A549 (cell line): ENCODE data around the gene STX16. TPM values are rescaled to one million over a fixed set of nuclear protein-coding genes. Genes with fewer than 3 reads are reported as not detected.

ENCODE experiments used
- ATAC-seq, 2 experiments: fragments of 200-7000 bp in 1 of 2; fragments of >200 bp in 1 of 2; cut with Nextera tagmentation in 1 of 2; cut with Tn5 transposase in 1 of 2; 3 replicates each; pipeline versions ENCODE4 v1.8.0 to v1.9.1; 2018 to 2020; ENCODE audit warnings: mild to moderate bottlenecking in 1 of 2, moderate library complexity in 1 of 2
- CTCF ChIA-PET: fragments of 300-600 bp; sonication (Branson Sonifier 250); formaldehyde crosslinking; extraction: SDS; loops from one replicate; lab custom pipeline; 2021; ENCODE audit warnings: antibody characterized with exemption, inconsistent platforms; lab: Yijun Ruan, JAX
- POLR2A ChIA-PET: fragments of 350-600 bp; formaldehyde crosslinking; extraction: SDS; loops from one replicate; lab custom pipeline; 2021; ENCODE audit warnings: antibody characterized with exemption, inconsistent platforms; lab: Yijun Ruan, JAX
- DNase-seq, 2 experiments: peaks; one replicate each; pipeline versions ENCODE4 v3.0.0 to v3.0.0-alpha.2; 2011 to 2016; ENCODE audit warnings: low read depth in 1 of 2, low spot score in 1 of 2
- FAIRE-seq: peaks from 2 replicates; lab custom pipeline; 2011; peaks lifted over from hg19 to GRCh38; lab: Jason Lieb, UNC
- H3K27ac ChIP-seq, 2 experiments: fragments of >200 bp; sonication (Bioruptor Twin); formaldehyde crosslinking; 3 replicates each; pipeline ENCODE4 v1.5.1; 2016 to 2017
- H3K4me1 ChIP-seq: fragments of >200 bp; sonication (Bioruptor Twin); formaldehyde crosslinking; 3 replicates; pipeline ENCODE4 v1.6.1; 2016
- H3K4me2 ChIP-seq: fragments of >200 bp; sonication (Bioruptor Twin); formaldehyde crosslinking; 3 replicates; pipeline ENCODE4 v1.6.1; 2016
- H3K4me3 ChIP-seq: fragments of >200 bp; sonication (Bioruptor Twin); formaldehyde crosslinking; 3 replicates; pipeline ENCODE4 v1.5.1; 2016
- H3K9me3 ChIP-seq: fragments of >200 bp; sonication (Bioruptor Twin); formaldehyde crosslinking; 3 replicates; pipeline ENCODE4 v1.6.1; 2016
- BHLHE40 ChIP-seq: IDR thresholded peaks from 2 replicates; pipeline ENCODE4 v1.6.1; 2012; ENCODE audit warnings: low read depth, low read length, inconsistent platforms
- CBX2 ChIP-seq: fragments of 200-600 bp; sonication (generic); IDR thresholded peaks from 2 replicates; pipeline ENCODE4 v1.6.1; 2016; ENCODE audit warnings: low read depth, mild to moderate bottlenecking, borderline replicate concordance
- CEBPB ChIP-seq, 2 experiments: fragments of >200 bp in 1 of 2; sonication (Bioruptor Twin) in 1 of 2; formaldehyde crosslinking in 1 of 2; IDR thresholded peaks; 2 replicates each; pipeline ENCODE4 v1.6.1; 2012 to 2016
- CHD4 ChIP-seq: fragments of 200-600 bp; sonication (generic); IDR thresholded peaks from 2 replicates; pipeline ENCODE4 v1.6.1; 2016; ENCODE audit warnings: antibody characterized with exemption, mild to moderate bottlenecking, borderline replicate concordance
- CTCF ChIP-seq: fragments of >200 bp; sonication (Bioruptor Twin); formaldehyde crosslinking; IDR thresholded peaks from 3 replicates; pipeline ENCODE4 v1.5.1; 2016
- EHMT2 ChIP-seq: fragments of 200-600 bp; sonication (generic); IDR thresholded peaks from 2 replicates; pipeline ENCODE4 v1.6.1; 2016; ENCODE audit warnings: antibody characterized with exemption, low read depth, mild to moderate bottlenecking, moderate library complexity
- EP300 ChIP-seq, 2 experiments: fragments of >200 bp; sonication (Bioruptor Twin); formaldehyde crosslinking; IDR thresholded peaks; 2 replicates in 1 of 2; 3 replicates in 1 of 2; pipeline ENCODE4 v1.6.1; 2016 to 2017
- FOSB ChIP-seq: fragments of 250-450 bp; sonication (Bioruptor Pico); IDR thresholded peaks from 2 replicates; pipeline ENCODE4 v1.5.0; 2020; ENCODE audit warnings: mild to moderate bottlenecking, moderate library complexity
- FOSL2 ChIP-seq, 2 experiments: fragments of 450-650 bp in 1 of 2; fragments of >200 bp in 1 of 2; sonication (Bioruptor Twin) in 1 of 2; formaldehyde crosslinking; IDR thresholded peaks; 2 replicates each; pipeline versions ENCODE4 v1.5.0 to v1.6.1; 2016 to 2020; ENCODE audit warnings: mild to moderate bottlenecking in 1 of 2, moderate library complexity in 1 of 2
- FOXS1 ChIP-seq: fragments of 250-450 bp; sonication (Bioruptor Pico); IDR thresholded peaks from 2 replicates; pipeline ENCODE4 v1.5.0; 2020; ENCODE audit warnings: mild to moderate bottlenecking, moderate library complexity
- GATA3 ChIP-seq: IDR thresholded peaks from 2 replicates; pipeline ENCODE4 v1.6.1; 2012; ENCODE audit warnings: borderline replicate concordance
- HDAC2 ChIP-seq: fragments of 200-600 bp; sonication (generic); IDR thresholded peaks from 2 replicates; pipeline ENCODE4 v1.6.1; 2016
- HEYL ChIP-seq: fragments of 250-450 bp; sonication (Bioruptor Pico); IDR thresholded peaks from 2 replicates; pipeline ENCODE4 v1.8.0; 2021; ENCODE audit warnings: mild to moderate bottlenecking, moderate library complexity
- HOXB13 ChIP-seq: fragments of 250-450 bp; sonication (Bioruptor Pico); IDR thresholded peaks from 2 replicates; pipeline ENCODE4 v1.5.0; 2020; ENCODE audit warnings: low read depth, mild to moderate bottlenecking, moderate library complexity
- NFE2L2 ChIP-seq: fragments of 150-350 bp; conservative IDR thresholded peaks from 2 replicates; pipeline ENCODE4 v1.6.1; 2014; ENCODE audit warnings: low read length
- NPAS2 ChIP-seq: fragments of 250-450 bp; sonication (Bioruptor Pico); IDR thresholded peaks from 2 replicates; pipeline ENCODE4 v1.8.0; 2022; ENCODE audit warnings: mild to moderate bottlenecking, moderate library complexity, borderline replicate concordance
- PBX3 ChIP-seq: IDR thresholded peaks from 2 replicates; pipeline ENCODE4 v1.6.1; 2012
- POLR2A ChIP-seq: IDR thresholded peaks from 2 replicates; pipeline ENCODE4 v1.6.1; 2012; ENCODE audit warnings: mild to moderate bottlenecking, low read length
- POLR2AphosphoS2 ChIP-seq: conservative IDR thresholded peaks from 2 replicates; pipeline ENCODE4 v1.6.1; 2012; ENCODE audit warnings: low read length, improper control_type of control experiment, inconsistent platforms
- REST ChIP-seq: fragments of 200-600 bp; sonication (generic); IDR thresholded peaks from 2 replicates; pipeline ENCODE4 v1.6.1; 2016; ENCODE audit warnings: antibody characterized with exemption, mild to moderate bottlenecking, moderate library complexity
- RNF2 ChIP-seq: fragments of 200-600 bp; sonication (generic); IDR thresholded peaks from 2 replicates; pipeline ENCODE4 v1.6.1; 2016; ENCODE audit warnings: low read depth, mild to moderate bottlenecking, antibody characterized with exemption, moderate library complexity, borderline replicate concordance
- SREBF2 ChIP-seq: fragments of 450-650 bp; IDR thresholded peaks from 2 replicates; pipeline ENCODE4 v1.6.1; 2014; ENCODE audit warnings: mild to moderate bottlenecking, moderate library complexity
- TP53 ChIP-seq: fragments of 250-450 bp; sonication (Bioruptor Pico); IDR thresholded peaks from 2 replicates; pipeline ENCODE4 v1.5.0; 2021; ENCODE audit warnings: mild to moderate bottlenecking, moderate library complexity
- USF2 ChIP-seq: fragments of 450-650 bp; IDR thresholded peaks from 2 replicates; pipeline ENCODE4 v1.6.1; 2014; ENCODE audit warnings: antibody characterized with exemption
- ZNF302 ChIP-seq: fragments of 250-450 bp; sonication (Bioruptor Pico); IDR thresholded peaks from 2 replicates; pipeline ENCODE4 v1.9.0; 2021; ENCODE audit warnings: inconsistent platforms, mild to moderate bottlenecking, moderate library complexity
- ZSCAN20 ChIP-seq: fragments of 250-450 bp; sonication (Bioruptor Pico); IDR thresholded peaks from 2 replicates; pipeline ENCODE4 v1.8.0; 2022; ENCODE audit warnings: mild to moderate bottlenecking, moderate library complexity
- WGBS: methylation state at CpG from one replicate; pipeline ENCODE4 v1.1.6; 2017; ENCODE audit errors: missing lambda C conversion rate; 5-methylcytosine and 5-hydroxymethylcytosine counted together
- polyA plus RNA-seq, 4 experiments: library from polyadenylated mRNA; depleted of rRNA in 3 of 4; stranded (reverse); fragments of >200 nt; fragmentation: RNase III in 1 of 4; extraction: RNeasy Plus Mini Kit Qiagen cat#74134 plus additional on column Dnase treatment in 1 of 4; gene quantifications; 2 replicates in 3 of 4; 3 replicates in 1 of 4; pipeline ENCODE4 v1.2.3, GENCODE V29; 2011 to 2017

The STX16 gene
- polyA plus RNA-seq, 2 of the 4 experiments (the other 2 are of a cell fraction), result 68.5 to 71.6 TPM

- H3K4me2 ChIP-seq, result no peak overlapping the region
- H3K4me1 ChIP-seq, result no peaks in the 10 kb centered on the region
- no peak for ATAC-seq
- no peak overlapping the region for H3K27ac ChIP-seq
- H3K4me3 ChIP-seq, result no peak overlapping the region
- 96% methylated on average over 19 of the region's 19 CpGs for WGBS
- ChIA-PET POLR2A (no interaction called here), CTCF (interaction anchor here (1.3 kb wide), 1 partner anchor 163 kb away, joined by 3 read pairs; no protein-coding TSS in a partner anchor)
- no peak for DNase-seq
- no peak for FAIRE-seq
- H3K9me3 ChIP-seq, result no peaks in the 10 kb centered on the region
- TF ChIP-seq HEYL (CRISPR knock-in tag) (no peak), CHD4 (no peak), FOXS1 (no peak), CTCF (no peak), PBX3 (no peak), SREBF2 (no peak), CEBPB (IDR thresholded peaks at IDR 0.05) (no peak), ZSCAN20 (no peak), HOXB13 (CRISPR knock-in tag) (no peak), FOSB (CRISPR knock-in tag) (no peak), POLR2A (no peak), RNF2 (no peak), HDAC2 (no peak), ZNF302 (CRISPR knock-in tag) (no peak), FOSL2 (IDR thresholded peaks at IDR 0.05) (no peak), FOSL2 (CRISPR knock-in tag; IDR thresholded peaks at IDR 0.05) (no peak), USF2 (no peak), NFE2L2 (no peak), CBX2 (no peak)
Observed at GRCh38 chr20:58676161-58676560, 25.1 kb downstream of the STX16 start.

GRCh38 chr20:58677079-58677604, 26.1 kb downstream of the STX16 start:
- Histone ChIP-seq H3K4me3 (no peak overlapping the region), H3K4me1 (no peaks in the 10 kb centered on the region), H3K27ac (no peak overlapping the region), H3K9me3 (no peaks in the 10 kb centered on the region), H3K4me2 (no peak overlapping the region)
- TF ChIP-seq POLR2AphosphoS2, result no peak
- no peak for TF ChIP-seq FOSL2 (IDR thresholded peaks at IDR 0.05)
- TF ChIP-seq FOSL2 (CRISPR knock-in tag; IDR thresholded peaks at IDR 0.05), result no peak
- ChIA-PET CTCF (interaction anchor here (0.8 to 1.5 kb wide), 3 partner anchors 10 to 162 kb away, joined by 3 to 6 read pairs (median 3); partner anchors contain the start of gene STX16), POLR2A (no interaction called here)
- WGBS, result 94% methylated on average over 5 of the region's 5 CpGs
- no peak for FAIRE-seq
- ATAC-seq, result no peak
- no peak for DNase-seq

GRCh38 chr20:58677808-58678207, 26.7 kb downstream of the STX16 start:
- H3K4me1 ChIP-seq, result no peaks in the 10 kb centered on the region
- ATAC-seq (no peak), FAIRE-seq (no peak), DNase-seq (no peak)
- H3K27ac ChIP-seq, result no peak overlapping the region
- H3K4me3 ChIP-seq, result no peak overlapping the region
- H3K9me3 ChIP-seq, result no peaks in the 10 kb centered on the region
- 94% methylated on average over 5 of the region's 5 CpGs for WGBS
- POLR2A ChIA-PET, result no interaction called here
- H3K4me2 ChIP-seq, result no peak overlapping the region
- CTCF ChIA-PET, result interaction anchor here (1.1 to 1.5 kb wide), 2 partner anchors 18 to 26 kb away, joined by 3 to 6 read pairs; partner anchors contain the start of gene STX16
- TF ChIP-seq POLR2A (no peak), RNF2 (no peak), BHLHE40 (no peak), USF2 (no peak), REST (no peak), EHMT2 (no peak), GATA3 (no peak), HEYL (CRISPR knock-in tag) (no peak), TP53 (CRISPR knock-in tag) (no peak), CBX2 (no peak), NPAS2 (no peak), EP300 (IDR thresholded peaks at IDR 0.05) (no peak), HOXB13 (CRISPR knock-in tag) (no peak)
